ENCODE measurements around the gene CLIC3. TPM values are rescaled to one million over a fixed set of nuclear protein-coding genes. Genes with fewer than 3 reads are reported as not detected.

CLIC3 gene
- total RNA-seq, 2 donors from 2014 or later = 6.5 to 11.8 TPM

GRCh38 chr9:136974817-136975535 is 21.4 kb downstream of the CLIC3 start:
- peak overlapping the region; percentile 87 to 93 for H3K27ac ChIP-seq

GRCh38 chr9:136973618-136974617 is 22.4 kb downstream of the CLIC3 start:
- no peak overlapping the region for H3K27ac ChIP-seq
- DNase-seq (ENCODE audit: low spot score) = no peak
- no peaks in the 10 kb centered on the region for H3K27me3 ChIP-seq
- H3K4me3 ChIP-seq = no peak overlapping the region
- no peaks in the 10 kb centered on the region for H3K36me3 ChIP-seq
- no peaks in the 10 kb centered on the region for H3K9me3 ChIP-seq
- H3K4me1 ChIP-seq = peaks cover 0 to 54% of the 10 kb centered on the region in 2 donors
- TF ChIP-seq CTCF (IDR thresholded peaks at IDR 0.05) = no peak

More at GRCh38 chr9:136974817-136975535, 21.4 kb downstream of the CLIC3 start:
- no peaks in the 10 kb centered on the region for H3K9me3 ChIP-seq
- no peaks in the 10 kb centered on the region for H3K36me3 ChIP-seq
- peaks cover 0 to 65% of the 10 kb centered on the region in 2 donors for H3K4me1 ChIP-seq
- H3K27me3 ChIP-seq = no peaks in the 10 kb centered on the region
- H3K4me3 ChIP-seq = no peak overlapping the region
- DNase-seq (ENCODE audit: low spot score) = no peak
- no peak for TF ChIP-seq CTCF (IDR thresholded peaks at IDR 0.05)

- no peak overlapping the region for H3K27ac ChIP-seq
- H3K9me3 ChIP-seq = no peaks in the 10 kb centered on the region
- DNase-seq (ENCODE audit: low spot score) = no peak
- H3K36me3 ChIP-seq = no peaks in the 10 kb centered on the region
- H3K4me3 ChIP-seq = no peak overlapping the region
- H3K4me1 ChIP-seq = peaks cover 0 to 47% of the 10 kb centered on the region in 2 donors
- no peak for TF ChIP-seq CTCF (IDR thresholded peaks at IDR 0.05)
- no peaks in the 10 kb centered on the region for H3K27me3 ChIP-seq
These were observed 23.6 kb downstream of the CLIC3 start for GRCh38 chr9:136972743-136973142.

GRCh38 chr9:136972335-136972734 is 24.0 kb downstream of the CLIC3 start:
- Histone ChIP-seq H3K4me3 (no peak overlapping the region), H3K36me3 (no peaks in the 10 kb centered on the region), H3K27ac (no peak overlapping the region), H3K9me3 (no peaks in the 10 kb centered on the region), H3K4me1 (peaks cover 0 to 43% of the 10 kb centered on the region in 2 donors), H3K27me3 (no peaks in the 10 kb centered on the region)
- no peak for TF ChIP-seq CTCF (IDR thresholded peaks at IDR 0.05)
- DNase-seq (ENCODE audit: low spot score) = no peak

GRCh38 chr9:136971746-136972145 is 24.6 kb downstream of the CLIC3 start:
- Histone ChIP-seq H3K36me3 (no peaks in the 10 kb centered on the region), H3K27me3 (no peaks in the 10 kb centered on the region), H3K27ac (no peak overlapping the region), H3K4me3 (no peak overlapping the region), H3K9me3 (no peaks in the 10 kb centered on the region), H3K4me1 (peaks cover 0 to 37% of the 10 kb centered on the region in 2 donors)
- TF ChIP-seq CTCF (IDR thresholded peaks at IDR 0.05) = no peak
- DNase-seq (ENCODE audit: low spot score) = no peak
